Astrocyte of the hippocampus (primary cell): ENCODE results near the gene NKIRAS2.
A peak's percentile ranks its signal among the peaks of the same experiment; 100 is the strongest.

ENCODE experiments used
- DNase-seq: peaks from one replicate; pipeline ENCODE4 v3.0.0; 2011; ENCODE audit warnings: low read depth, low spot score

NKIRAS2 gene

GRCh38 chr17:42026857-42027589, 7.1 kb downstream of the NKIRAS2 start:
- no peak for DNase-seq

- DNase-seq = no peak
These were observed 7.7 kb downstream of the NKIRAS2 start for GRCh38 chr17:42027590-42027889.

GRCh38 chr17:42027961-42028790, 8.3 kb downstream of the NKIRAS2 start:
- DNase-seq = no peak

GRCh38 chr17:42028791-42029127, 8.9 kb downstream of the NKIRAS2 start:
- no peak for DNase-seq

GRCh38 chr17:42031584-42031983, 11.7 kb downstream of the NKIRAS2 start:
- DNase-seq = no peak

- DNase-seq = no peak
These were observed 14.2 kb downstream of the NKIRAS2 start for GRCh38 chr17:42034059-42034458.

GRCh38 chr17:42038221-42038973, 18.5 kb downstream of the NKIRAS2 start:
- no peak for DNase-seq

- peak; percentile 29 for DNase-seq
These were observed 20.2 kb downstream of the NKIRAS2 start for GRCh38 chr17:42039794-42040763.

GRCh38 chr17:42040818-42041217, 20.9 kb downstream of the NKIRAS2 start:
- no peak for DNase-seq

- DNase-seq = no peak
These were observed 21.7 kb downstream of the NKIRAS2 start for GRCh38 chr17:42041619-42042018.

GRCh38 chr17:42042598-42043319, 22.9 kb downstream of the NKIRAS2 start:
- DNase-seq = no peak

- no peak for DNase-seq
These were observed 25.8 kb downstream of the NKIRAS2 start for GRCh38 chr17:42045719-42046118.

- DNase-seq = no peak
These were observed 27.5 kb downstream of the NKIRAS2 start for GRCh38 chr17:42047343-42047742.

GRCh38 chr17:42049834-42050392, 30.0 kb downstream of the NKIRAS2 start:
- peak; percentile 23 for DNase-seq

- peak; percentile 69 for DNase-seq
These were observed 30.6 kb downstream of the NKIRAS2 start, which contains the start of gene C17orf113 for GRCh38 chr17:42050393-42051012. C17orf113 (minus strand) TSS chr17:42050601; CDS start chr17:42043376, 7,225 bp downstream.

GRCh38 chr17:42051013-42051400, 31.1 kb downstream of the NKIRAS2 start:
- DNase-seq = no peak

GRCh38 chr17:42051645-42052044, 31.8 kb downstream of the NKIRAS2 start:
- no peak for DNase-seq

GRCh38 chr17:42052346-42052877, 32.5 kb downstream of the NKIRAS2 start:
- no peak for DNase-seq

GRCh38 chr17:42053731-42054500, 34.0 kb downstream of the NKIRAS2 start:
- no peak for DNase-seq
